Activated T-helper 1 cell treated with anti-CD3 and anti-CD28 coated beads, Interleukin-2, amount 50 U/mL, for 16 hours (primary cell): ENCODE data around the gene PTAR1.
A peak's percentile ranks its signal among the peaks of the same experiment; 100 is the strongest.

Source experiments
- DNase-seq, 2 donors: peaks; one replicate each; pipeline ENCODE4 v3.0.0-alpha.2; 2020; ENCODE audit warnings: low read depth in 1 of 2, low spot score in 1 of 2

The PTAR1 gene

GRCh38 chr9:69674716-69675438, 84.9 kb downstream of the PTAR1 start:
- DNase-seq = no peak

GRCh38 chr9:69674112-69674685, 85.6 kb downstream of the PTAR1 start:
- no peak for DNase-seq

GRCh38 chr9:69673311-69673640, 86.5 kb downstream of the PTAR1 start:
- DNase-seq = no peak

- DNase-seq = peak; percentile 35
Measured at GRCh38 chr9:69672596-69673310, 87.1 kb downstream of the PTAR1 start.

GRCh38 chr9:69671879-69672595, 87.8 kb downstream of the PTAR1 start, which contains the start of gene APBA1:
Gene APBA1 (minus strand): TSS chr9:69672371.
- DNase-seq = peak in 1 of 2 donors; percentile 27

- DNase-seq = no peak
Measured at GRCh38 chr9:69671311-69671878, 88.4 kb downstream of the PTAR1 start.

- no peak for DNase-seq
Measured at GRCh38 chr9:69667306-69667705, 92.5 kb downstream of the PTAR1 start.

GRCh38 chr9:69660304-69660703, 99.5 kb downstream of the PTAR1 start:
- no peak for DNase-seq
